Endothelial cell of umbilical vein (primary cell): ENCODE data around the gene BEND3. TPM values are rescaled to one million over a fixed set of nuclear protein-coding genes. Genes with fewer than 3 reads are reported as not detected.

ENCODE experiments used
- BruUV-seq: library from RNA; stranded (reverse); fragments of 400-500 nt; replicated peaks from 2 replicates; lab custom pipeline; 2021; lab: Mats Ljungman, UMichigan
- CTCF ChIA-PET: fragments of 300-600, 350-600 bp; sonication (Branson Sonifier 250); formaldehyde crosslinking; loops from one replicate; lab custom pipeline; 2021; ENCODE audit warnings: antibody characterized with exemption, inconsistent platforms; lab: Charles Lee
- POLR2A ChIA-PET: fragments of 300-600, 350-600 bp; sonication (Branson Sonifier 250); formaldehyde crosslinking; loops from one replicate; lab custom pipeline; 2021; ENCODE audit warnings: antibody characterized with exemption, inconsistent platforms; lab: Charles Lee
- DNase-seq: peaks from one replicate; pipeline ENCODE4 v3.0.0-alpha.2; 2011; ENCODE audit warnings: low read depth, low spot score
- FAIRE-seq: peaks from 2 replicates; lab custom pipeline; 2011; peaks lifted over from hg19 to GRCh38; lab: Jason Lieb, UNC
- H2AFZ ChIP-seq: 2 replicates; pipeline ENCODE4 v1.6.0; 2012; ENCODE audit warnings: low read depth, low read length, control low read depth, inconsistent platforms
- H3K27ac ChIP-seq: 2 replicates; pipeline ENCODE4 v1.5.1; 2011; ENCODE audit warnings: low read depth, mild to moderate bottlenecking, control low read depth, low read length, moderate library complexity; ENCODE audit not compliant: insufficient read depth
- H3K27me3 ChIP-seq, 2 experiments: 2 replicates each; pipeline versions ENCODE4 v1.6.0 to v1.6.1; 2011; ENCODE audit warnings: low read length in 2 of 2, mixed read lengths in 1 of 2; ENCODE audit not compliant: control insufficient read depth in 2 of 2, insufficient read depth in 2 of 2
- H3K36me3 ChIP-seq, 2 experiments: 2 replicates in 1 of 2; 3 replicates in 1 of 2; pipeline ENCODE4 v1.5.1; 2011; ENCODE audit warnings: low read length in 2 of 2, mild to moderate bottlenecking in 1 of 2, moderate library complexity in 1 of 2; ENCODE audit not compliant: control insufficient read depth in 2 of 2, insufficient read depth in 2 of 2; ENCODE audit errors: extremely low read depth in 1 of 2
- H3K4me1 ChIP-seq: 3 replicates; pipeline ENCODE4 v1.5.1; 2011; ENCODE audit warnings: mild to moderate bottlenecking, low read length; ENCODE audit not compliant: control insufficient read depth, insufficient read depth; ENCODE audit errors: extremely low read depth
- H3K4me2 ChIP-seq: 2 replicates; pipeline ENCODE4 v1.6.1; 2011; ENCODE audit warnings: low read length, control low read depth, mixed read lengths; ENCODE audit not compliant: insufficient read depth
- H3K4me3 ChIP-seq, 3 experiments: fragments of 200-600 bp in 1 of 3; sonication (generic), shearing (Covaris generic) in 1 of 3; replicated peaks in 1 of 3; 2 replicates each; pipeline ENCODE4 v1.5.1; 2011 to 2016; ENCODE audit warnings: control low read depth in 3 of 3, low read length in 3 of 3, mild to moderate bottlenecking in 2 of 3, inconsistent platforms in 1 of 3, low read depth in 1 of 3, moderate library complexity in 1 of 3; ENCODE audit not compliant: insufficient read depth in 1 of 3
- H3K79me2 ChIP-seq: 2 replicates; pipeline ENCODE4 v1.6.0; 2012; ENCODE audit warnings: low read length, inconsistent platforms; ENCODE audit not compliant: control insufficient read depth, insufficient read depth
- H3K9ac ChIP-seq: replicated peaks from 2 replicates; pipeline ENCODE3; 2011; ENCODE audit warnings: low read length, control low read depth; ENCODE audit not compliant: insufficient read depth; ENCODE audit errors: extremely low read depth
- H3K9me1 ChIP-seq: replicated peaks from 3 replicates; pipeline ENCODE4 v1.6.0; 2011; ENCODE audit warnings: mild to moderate bottlenecking, low read length; ENCODE audit not compliant: control insufficient read depth, insufficient read depth; ENCODE audit errors: extremely low read depth
- H3K9me3 ChIP-seq: replicated peaks from 2 replicates; pipeline ENCODE4 v1.5.1; 2012; ENCODE audit warnings: low read length, inconsistent platforms; ENCODE audit not compliant: control insufficient read depth, insufficient read depth
- H4K20me1 ChIP-seq: replicated peaks from 2 replicates; pipeline ENCODE3; 2011; ENCODE audit warnings: mild to moderate bottlenecking, low read length; ENCODE audit not compliant: control insufficient read depth, insufficient read depth; ENCODE audit errors: extremely low read depth
- CTCF ChIP-seq, 2 donors: IDR thresholded peaks; 1 replicate in 1 of 2; 2 replicates in 1 of 2; pipeline ENCODE4 v1.5.1; 2011; ENCODE audit warnings: low read length in 2 of 2, mild to moderate bottlenecking in 2 of 2, moderate library complexity in 2 of 2, control low read depth in 1 of 2, inconsistent platforms in 1 of 2, low read depth in 1 of 2; ENCODE audit not compliant: insufficient read depth in 1 of 2; ENCODE audit errors: extremely low read depth in 1 of 2
- EZH2 ChIP-seq: IDR thresholded peaks from 2 replicates; pipeline ENCODE4 v1.6.1; 2012; ENCODE audit warnings: borderline replicate concordance, low read depth, mild to moderate bottlenecking, moderate library complexity, low read length, inconsistent platforms; ENCODE audit not compliant: severe bottlenecking
- FOS ChIP-seq: IDR thresholded peaks from 2 replicates; pipeline ENCODE4 v1.6.1; 2011; ENCODE audit warnings: mild to moderate bottlenecking, low read length, moderate library complexity, borderline replicate concordance; ENCODE audit not compliant: insufficient read depth
- GATA2 ChIP-seq: IDR thresholded peaks from 2 replicates; pipeline ENCODE4 v1.7.0; 2011; ENCODE audit warnings: low read depth, mild to moderate bottlenecking, moderate library complexity, mixed read lengths, low read length; ENCODE audit not compliant: insufficient read length, insufficient read depth
- JUN ChIP-seq: IDR thresholded peaks from 2 replicates; pipeline ENCODE4 v1.6.1; 2011; ENCODE audit warnings: borderline replicate concordance, low read depth; ENCODE audit not compliant: insufficient read length, insufficient read depth
- MAX ChIP-seq: IDR thresholded peaks from 2 replicates; pipeline ENCODE4 v1.6.1; 2011; ENCODE audit not compliant: insufficient read depth, insufficient read length
- MYC ChIP-seq: IDR thresholded peaks from one replicate; pipeline ENCODE4 v1.6.1; 2011; ENCODE audit warnings: mild to moderate bottlenecking, low read depth, low read length
- POLR2A ChIP-seq: IDR thresholded peaks from 2 replicates; pipeline ENCODE4 v1.6.1; 2012; ENCODE audit warnings: low read depth, mild to moderate bottlenecking, control low read depth, low read length
- POLR2AphosphoS5 ChIP-seq: IDR thresholded peaks from 2 replicates; pipeline ENCODE4 v1.6.1; 2012; ENCODE audit warnings: low read depth, mild to moderate bottlenecking, control low read depth, low read length, moderate library complexity; ENCODE audit not compliant: insufficient read depth
- dilution Hi-C: fragments of 300-500 bp; cut with MboI; formaldehyde crosslinking; loops from one replicate; pipeline ENCODE4 v1.15.0; 2019; ENCODE audit warnings: low sequenced_read_pairs; ENCODE audit not compliant: extremely low pct_ligation_motif_present
- intact Hi-C: fragments of 100-400 bp; cut with micrococcal nuclease; formaldehyde crosslinking; loops from one replicate; pipeline ENCODE4 v1.10.0; 2022
- polyA plus RNA-seq, 4 experiments: library from polyadenylated mRNA; depleted of rRNA in 3 of 4; stranded (reverse) in 3 of 4; unstranded in 1 of 4; fragments of >200 nt; gene quantifications; 2 replicates each; pipeline versions ENCODE4 v1.2.1 to v1.2.3, GENCODE V29; 2011 to 2012; ENCODE audit warnings: missing spikeins in 1 of 4
- total RNA-seq: library from RNA; stranded (reverse); gene quantifications from 2 replicates; pipeline ENCODE4 v1.2.3, GENCODE V29; 2021

Gene BEND3
- total and polyA plus RNA-seq, 2 donors (not counting 3 experiments of a cell fraction or from before 2014, with no cell fraction given) = 1.6 to 4.8 TPM

GRCh38 chr6:107064579-107065065 lies 50.7 kb downstream of the BEND3 start:
- no peak overlapping the region for H2AFZ ChIP-seq
- no peaks in the 10 kb centered on the region for H3K9me3 ChIP-seq
- H3K79me2 ChIP-seq = no peaks in the 10 kb centered on the region
- H3K4me1 ChIP-seq = no peaks in the 10 kb centered on the region
- H3K36me3 ChIP-seq = no peaks in the 10 kb centered on the region
- intact Hi-C loops (no loop called here), dilution Hi-C loops (no loop called here)
- POLR2A ChIA-PET = no interaction called here
- H3K9me1 ChIP-seq = no peaks in the 10 kb centered on the region
- H3K4me2 ChIP-seq = no peak overlapping the region
- H3K4me3 ChIP-seq = no peak overlapping the region
- FAIRE-seq (no peak), DNase-seq (peak; percentile 21)
- H3K27me3 ChIP-seq = peaks cover 0 to 1% of the 10 kb centered on the region in 2 experiments
- BruUV-seq = no TSS peak
- no peaks in the 10 kb centered on the region for H4K20me1 ChIP-seq
- TF ChIP-seq GATA2 (no peak), CTCF (IDR thresholded peaks at IDR 0.05; ENCODE audit: extremely low read depth in 1 of 2, insufficient read depth in 1 of 2, low read depth in 1 of 2, low read length in 2 of 2) (no peak), POLR2A (no peak), MYC (no peak), FOS (no peak), MAX (no peak), EZH2 (no peak), POLR2AphosphoS5 (no peak), JUN (no peak)
- H3K27ac ChIP-seq = no peak overlapping the region
- H3K9ac ChIP-seq = no peak overlapping the region
- CTCF ChIA-PET = interaction anchor here (1.4 kb wide), 1 partner anchor 49 kb away, joined by 4 read pairs; no protein-coding TSS in a partner anchor
